Measurements from ENCODE around the gene SLC25A4.

GRCh38 chr4:185137233-185137925, 5.7 kb upstream of the SLC25A4 start:
- TF ChIP-seq, protein P1, sequence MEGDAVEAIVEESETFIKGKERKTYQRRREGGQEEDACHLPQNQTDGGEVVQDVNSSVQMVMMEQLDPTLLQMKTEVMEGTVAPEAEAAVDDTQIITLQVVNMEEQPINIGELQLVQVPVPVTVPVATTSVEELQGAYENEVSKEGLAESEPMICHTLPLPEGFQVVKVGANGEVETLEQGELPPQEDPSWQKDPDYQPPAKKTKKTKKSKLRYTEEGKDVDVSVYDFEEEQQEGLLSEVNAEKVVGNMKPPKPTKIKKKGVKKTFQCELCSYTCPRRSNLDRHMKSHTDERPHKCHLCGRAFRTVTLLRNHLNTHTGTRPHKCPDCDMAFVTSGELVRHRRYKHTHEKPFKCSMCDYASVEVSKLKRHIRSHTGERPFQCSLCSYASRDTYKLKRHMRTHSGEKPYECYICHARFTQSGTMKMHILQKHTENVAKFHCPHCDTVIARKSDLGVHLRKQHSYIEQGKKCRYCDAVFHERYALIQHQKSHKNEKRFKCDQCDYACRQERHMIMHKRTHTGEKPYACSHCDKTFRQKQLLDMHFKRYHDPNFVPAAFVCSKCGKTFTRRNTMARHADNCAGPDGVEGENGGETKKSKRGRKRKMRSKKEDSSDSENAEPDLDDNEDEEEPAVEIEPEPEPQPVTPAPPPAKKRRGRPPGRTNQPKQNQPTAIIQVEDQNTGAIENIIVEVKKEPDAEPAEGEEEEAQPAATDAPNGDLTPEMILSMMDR (IDR thresholded peaks at IDR 0.05) = no peak
- no peak for TF ChIP-seq POLR2A (IDR thresholded peaks at IDR 0.05)

Data from lower leg skin (tissue), 3 donors.